ENCODE measurements around the gene GSG1L.

Gene GSG1L

DNA sequence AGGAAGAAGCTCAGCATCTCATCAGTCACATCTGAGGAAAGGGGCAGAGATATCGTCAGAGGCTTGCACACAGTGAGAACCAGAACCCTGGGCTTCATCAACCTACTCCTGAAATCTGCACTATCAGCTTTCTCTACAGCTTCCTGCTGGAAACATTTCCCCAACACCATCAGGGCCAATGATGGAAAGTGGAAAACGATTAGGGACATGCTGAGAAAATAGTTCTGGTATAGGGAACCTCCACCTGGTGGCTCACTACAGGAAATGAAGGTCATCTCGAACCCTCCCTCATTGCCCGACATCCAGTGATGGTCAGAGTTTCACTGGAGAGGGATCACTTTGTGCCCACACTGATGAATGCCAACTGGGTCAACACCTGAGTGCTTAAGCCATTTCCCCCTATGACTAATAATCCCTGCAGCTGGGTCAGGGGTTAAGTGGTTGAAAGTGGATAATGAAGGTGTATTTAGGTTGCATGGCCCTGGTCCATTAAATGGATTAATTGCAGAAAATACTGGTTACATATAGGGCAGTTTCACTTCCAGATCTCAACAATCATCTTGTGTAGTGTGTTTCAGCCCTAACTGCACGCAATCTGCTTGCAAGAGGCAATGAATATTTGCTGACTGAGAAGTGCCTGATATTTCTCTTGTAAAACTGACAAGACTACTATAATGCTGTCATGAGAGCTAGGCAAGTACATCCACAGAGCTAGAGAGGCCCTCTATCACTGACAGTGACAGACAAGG is 43.1 kb upstream of the GSG1L start:
- DNase-seq (ENCODE audit: extremely low read depth, low read depth), result no peak
- TF ChIP-seq, protein P1, sequence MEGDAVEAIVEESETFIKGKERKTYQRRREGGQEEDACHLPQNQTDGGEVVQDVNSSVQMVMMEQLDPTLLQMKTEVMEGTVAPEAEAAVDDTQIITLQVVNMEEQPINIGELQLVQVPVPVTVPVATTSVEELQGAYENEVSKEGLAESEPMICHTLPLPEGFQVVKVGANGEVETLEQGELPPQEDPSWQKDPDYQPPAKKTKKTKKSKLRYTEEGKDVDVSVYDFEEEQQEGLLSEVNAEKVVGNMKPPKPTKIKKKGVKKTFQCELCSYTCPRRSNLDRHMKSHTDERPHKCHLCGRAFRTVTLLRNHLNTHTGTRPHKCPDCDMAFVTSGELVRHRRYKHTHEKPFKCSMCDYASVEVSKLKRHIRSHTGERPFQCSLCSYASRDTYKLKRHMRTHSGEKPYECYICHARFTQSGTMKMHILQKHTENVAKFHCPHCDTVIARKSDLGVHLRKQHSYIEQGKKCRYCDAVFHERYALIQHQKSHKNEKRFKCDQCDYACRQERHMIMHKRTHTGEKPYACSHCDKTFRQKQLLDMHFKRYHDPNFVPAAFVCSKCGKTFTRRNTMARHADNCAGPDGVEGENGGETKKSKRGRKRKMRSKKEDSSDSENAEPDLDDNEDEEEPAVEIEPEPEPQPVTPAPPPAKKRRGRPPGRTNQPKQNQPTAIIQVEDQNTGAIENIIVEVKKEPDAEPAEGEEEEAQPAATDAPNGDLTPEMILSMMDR (IDR thresholded peaks at IDR 0.05; ENCODE audit: low read depth, low read length), result no peak

- no peak for DNase-seq (ENCODE audit: extremely low read depth, low read depth)
- TF ChIP-seq, protein P1 (IDR thresholded peaks at IDR 0.05; ENCODE audit: low read depth, low read length), result no peak
Observed at GRCh38 chr16:28105954-28106353, 42.4 kb upstream of the GSG1L start.

DNA sequence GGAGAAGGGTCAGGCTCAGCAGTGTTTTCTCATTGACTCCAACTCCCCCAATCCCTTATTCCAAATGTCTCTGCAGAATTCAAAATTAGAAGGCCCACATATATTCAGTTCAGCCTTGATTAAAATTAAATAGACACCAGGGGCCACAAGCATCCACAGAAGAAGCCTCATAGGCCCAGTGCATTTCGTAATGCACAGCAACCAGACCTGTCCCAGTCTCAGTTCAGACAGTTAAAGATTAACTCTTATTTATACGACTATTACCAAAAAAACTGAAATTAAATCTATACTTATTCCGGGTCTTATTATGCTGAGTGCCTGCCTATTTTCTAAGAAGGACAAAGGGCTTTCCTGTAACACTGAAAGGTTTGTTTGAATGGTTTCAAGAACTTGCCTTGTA is 41.8 kb upstream of the GSG1L start:
- TF ChIP-seq, protein P1 (IDR thresholded peaks at IDR 0.05; ENCODE audit: low read depth, low read length), result no peak
- DNase-seq (ENCODE audit: extremely low read depth, low read depth), result no peak

DNA sequence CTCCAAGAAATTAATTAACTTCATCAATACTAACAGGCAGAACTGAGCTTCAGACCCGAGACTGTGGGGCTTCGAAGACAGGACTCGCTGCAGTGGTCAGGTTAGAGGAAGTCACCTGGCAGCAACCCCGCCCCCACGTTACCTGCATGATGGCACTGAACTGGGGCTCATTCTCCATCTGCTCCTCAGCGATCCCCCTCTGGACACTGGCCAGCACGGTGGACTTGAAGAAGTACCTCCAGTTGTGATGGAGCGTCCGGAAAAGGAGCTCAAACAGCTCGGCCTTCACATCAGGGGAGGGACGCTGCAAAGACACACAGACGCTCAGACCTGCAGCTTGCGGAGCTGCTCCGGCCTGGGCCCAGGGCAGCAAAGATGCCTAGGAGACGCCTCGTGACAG is 40.9 kb upstream of the GSG1L start:
- no peak for DNase-seq (ENCODE audit: extremely low read depth, low read depth)
- TF ChIP-seq, protein P1 (IDR thresholded peaks at IDR 0.05; ENCODE audit: low read depth, low read length), result no peak

- no peak for DNase-seq (ENCODE audit: extremely low read depth, low read depth)
- TF ChIP-seq, protein P1 (IDR thresholded peaks at IDR 0.05; ENCODE audit: low read depth, low read length), result no peak
Observed at GRCh38 chr16:28103516-28104170, 40.1 kb upstream of the GSG1L start.

GRCh38 chr16:28101533-28101890 is 38.0 kb upstream of the GSG1L start:
- TF ChIP-seq, protein P1 (IDR thresholded peaks at IDR 0.05; ENCODE audit: low read depth, low read length), result no peak
- DNase-seq (ENCODE audit: extremely low read depth, low read depth), result no peak

- no peak for DNase-seq (ENCODE audit: extremely low read depth, low read depth)
- TF ChIP-seq, protein P1 (IDR thresholded peaks at IDR 0.05; ENCODE audit: low read depth, low read length), result no peak
Observed at GRCh38 chr16:28100810-28101532, 37.5 kb upstream of the GSG1L start.

Data from AG09319 (cell line).